Stimulated activated effector memory CD8-positive, alpha-beta T cell treated with anti-CD3 and anti-CD28 coated beads, Interleukin-12 subunit alpha, Interleukin-12 subunit beta, amount 100 ng/mL, for 72 hours (primary cell): Measurements from ENCODE around the gene VTN.
A peak's percentile ranks its signal among the peaks of the same experiment; 100 is the strongest.
"Not testable (repeated sequence)": the region's sequence is repeated elsewhere in the genome, so short reads cannot be mapped to it uniquely, and the experiment has no call there.

Experiments used
- ATAC-seq: fragments of 150-1000 bp; cut with Tn5 transposase; 2 replicates; pipeline ENCODE4 v1.10.0; 2021
- DNase-seq, 2 donors: peaks; one replicate each; pipeline ENCODE4 v3.0.0; 2021 to 2022; ENCODE audit warnings: low spot score in 2 of 2
- H3K27ac Mint-ChIP-seq: one replicate; pipeline ENCODE4 v1.8.0; 2022; ENCODE audit warnings: mild to moderate bottlenecking, mixed read lengths
- H3K36me3 Mint-ChIP-seq: one replicate; pipeline ENCODE4 v1.8.0; 2022; ENCODE audit warnings: mild to moderate bottlenecking, mixed read lengths
- H3K4me1 Mint-ChIP-seq: one replicate; pipeline ENCODE4 v1.8.0; 2022; ENCODE audit warnings: mixed read lengths
- H3K4me3 Mint-ChIP-seq: one replicate; pipeline ENCODE4 v1.8.0; 2022; ENCODE audit warnings: mild to moderate bottlenecking, mixed read lengths
- H3K9me3 Mint-ChIP-seq: one replicate; pipeline ENCODE4 v1.8.0; 2022; ENCODE audit warnings: mixed read lengths

Gene VTN

DNA sequence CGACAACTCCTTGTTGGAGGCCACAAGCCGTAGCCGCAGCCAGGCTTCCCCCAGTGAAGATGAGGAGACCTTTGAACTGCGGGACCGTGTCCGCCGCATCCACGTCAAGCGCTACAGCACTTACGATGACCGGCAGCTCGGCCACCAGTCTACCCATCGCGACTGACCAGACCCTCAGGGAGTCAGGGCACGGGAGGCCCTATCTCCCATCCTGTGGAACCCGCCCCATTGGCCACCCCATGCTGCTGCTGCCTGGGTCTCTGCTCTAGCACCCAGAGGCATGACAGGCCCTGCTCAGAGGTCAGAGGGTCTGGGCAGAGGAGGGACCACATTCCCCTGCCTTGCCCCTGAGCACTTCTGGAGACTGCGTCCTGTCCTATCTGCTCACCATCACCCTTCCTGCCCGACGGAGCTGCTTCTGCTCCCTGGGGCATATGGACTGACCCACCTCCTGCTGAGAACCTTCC is 25.6 kb downstream of the VTN start:
- H3K9me3 Mint-ChIP-seq, result no peaks in the 10 kb centered on the region
- H3K27ac Mint-ChIP-seq, result no peak overlapping the region
- no peak for DNase-seq
- no peak overlapping the region for H3K4me3 Mint-ChIP-seq
- H3K36me3 Mint-ChIP-seq, result peaks cover 96% of the 10 kb centered on the region
- ATAC-seq, result peak; percentile 29
- H3K4me1 Mint-ChIP-seq, result peaks cover 8% of the 10 kb centered on the region

DNA sequence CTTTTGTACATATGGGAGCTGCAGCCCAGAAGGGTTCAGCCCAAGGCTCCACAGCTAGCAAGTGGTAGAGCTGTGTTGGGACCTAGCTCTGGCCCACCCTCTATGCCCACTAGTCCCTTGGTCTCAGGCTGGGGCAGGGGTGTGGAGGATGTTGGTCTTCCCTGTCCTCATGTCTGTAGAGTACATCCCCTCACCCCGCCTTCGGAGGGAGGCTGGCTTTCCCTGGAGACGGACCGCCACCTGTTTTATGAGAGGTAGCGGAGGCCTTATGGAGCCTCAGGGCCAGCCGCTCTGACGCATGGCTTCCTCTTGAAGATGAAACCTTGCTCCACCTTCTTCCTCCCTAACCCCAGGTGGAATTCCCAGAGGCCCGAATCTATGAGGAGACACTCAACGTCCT is 26.1 kb downstream of the VTN start:
- no peak overlapping the region for H3K4me3 Mint-ChIP-seq
- H3K4me1 Mint-ChIP-seq, result peaks cover 11% of the 10 kb centered on the region
- no peak for DNase-seq
- peak; percentile 11 for ATAC-seq
- H3K36me3 Mint-ChIP-seq, result peaks cover 94% of the 10 kb centered on the region
- no peaks in the 10 kb centered on the region for H3K9me3 Mint-ChIP-seq
- H3K27ac Mint-ChIP-seq, result no peak overlapping the region

DNA sequence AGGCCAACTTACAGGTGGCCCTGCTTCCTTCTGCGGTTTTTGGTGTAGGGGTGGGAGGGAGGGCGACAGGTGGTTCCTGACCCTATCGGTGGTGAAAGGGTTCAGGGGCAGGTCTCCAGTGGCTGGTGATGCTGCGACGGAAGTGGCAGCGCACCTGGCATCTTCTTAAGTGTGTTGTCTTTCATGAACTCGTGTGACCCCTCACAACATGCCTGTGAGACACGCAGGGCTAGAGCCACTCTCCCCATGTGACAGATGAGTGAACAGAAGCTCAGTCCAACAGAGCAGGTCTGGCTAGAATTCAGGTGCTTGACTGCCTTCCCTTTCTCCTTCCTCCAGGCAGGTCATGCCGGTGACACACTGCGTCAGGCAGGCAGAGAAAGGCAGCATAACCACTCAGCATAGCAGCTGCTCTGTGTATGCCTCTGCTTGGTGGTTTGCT is 26.6 kb downstream of the VTN start:
- ATAC-seq, result no peak
- Mint-ChIP-seq H3K27ac (no peak overlapping the region), H3K4me1 (peaks cover 14% of the 10 kb centered on the region), H3K36me3 (peaks cover 89% of the 10 kb centered on the region), H3K9me3 (no peaks in the 10 kb centered on the region), H3K4me3 (no peak overlapping the region)
- no peak for DNase-seq

DNA sequence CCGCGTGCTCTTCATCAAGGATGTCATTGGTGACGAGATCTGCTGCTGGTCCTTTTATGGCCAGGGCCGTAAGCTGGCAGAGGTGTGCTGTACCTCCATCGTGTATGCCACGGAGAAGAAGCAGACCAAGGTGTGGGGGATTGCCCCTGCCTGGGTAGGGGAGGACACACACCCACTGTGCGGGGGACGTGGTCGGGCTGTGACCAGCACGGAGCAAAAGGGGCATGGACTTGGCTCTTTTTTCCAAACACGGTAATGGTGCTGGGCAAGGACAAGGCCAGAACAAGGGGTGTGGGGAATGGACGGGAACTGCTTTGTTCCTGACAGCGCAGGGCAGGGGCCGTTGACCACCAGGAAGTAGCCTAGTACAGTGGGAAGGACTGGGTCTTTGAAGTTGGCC is 27.8 kb downstream of the VTN start:
- Mint-ChIP-seq H3K36me3 (peaks cover 77% of the 10 kb centered on the region), H3K4me1 (peaks cover 26% of the 10 kb centered on the region), H3K9me3 (no peaks in the 10 kb centered on the region), H3K4me3 (no peak overlapping the region), H3K27ac (no peak overlapping the region)
- ATAC-seq, result no peak
- DNase-seq, result no peak

DNA sequence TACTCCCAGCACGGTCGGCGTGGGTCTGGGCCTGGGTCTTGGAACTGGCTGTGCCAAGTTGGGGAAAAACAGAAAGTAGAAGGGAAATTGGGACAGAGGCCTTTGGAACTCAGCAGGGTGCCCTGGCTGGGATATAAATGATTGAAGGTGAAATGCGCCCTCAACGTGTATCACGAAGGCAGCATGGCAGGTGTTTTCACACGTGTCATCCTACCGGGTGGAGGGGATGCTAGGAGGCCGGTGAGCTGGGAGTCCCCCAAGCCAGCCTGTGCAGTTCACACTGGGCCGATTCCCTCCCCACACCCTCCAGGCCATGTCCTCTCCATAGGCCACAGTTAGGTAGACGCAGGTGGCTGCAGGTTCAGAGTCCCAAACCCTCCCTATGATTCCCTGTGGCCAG is 28.6 kb downstream of the VTN start:
- H3K4me1 Mint-ChIP-seq, result peaks cover 34% of the 10 kb centered on the region
- no peak overlapping the region for H3K4me3 Mint-ChIP-seq
- H3K9me3 Mint-ChIP-seq, result no peaks in the 10 kb centered on the region
- peak overlapping the region; percentile 43 for H3K27ac Mint-ChIP-seq
- H3K36me3 Mint-ChIP-seq, result peaks cover 75% of the 10 kb centered on the region
- ATAC-seq (no peak), DNase-seq (no peak)

DNA sequence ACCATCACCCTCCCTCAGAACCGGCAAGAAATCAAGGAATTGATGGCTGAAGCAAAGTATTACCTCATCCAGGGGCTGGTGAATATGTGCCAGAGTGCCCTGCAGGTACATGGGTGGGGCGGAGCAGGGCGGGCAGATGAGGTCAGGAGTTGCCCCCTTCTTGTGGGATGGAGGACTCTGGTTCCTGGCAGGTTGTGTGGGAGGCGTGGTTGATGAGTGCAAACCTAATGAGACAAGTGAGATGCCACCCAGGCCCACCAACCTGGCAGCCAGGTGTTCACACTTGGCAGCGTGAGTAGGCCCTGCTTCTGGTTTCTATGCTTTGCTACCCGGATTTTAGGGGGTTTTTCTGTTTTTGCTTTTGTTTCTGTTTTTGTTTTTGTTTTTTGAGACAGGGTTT is 29.7 kb downstream of the VTN start:
- ATAC-seq, result no peak
- H3K27ac Mint-ChIP-seq, result no peak overlapping the region
- no peak overlapping the region for H3K4me3 Mint-ChIP-seq
- H3K36me3 Mint-ChIP-seq, result peaks cover 69% of the 10 kb centered on the region
- peaks cover 35% of the 10 kb centered on the region for H3K4me1 Mint-ChIP-seq
- no peak for DNase-seq
- no peaks in the 10 kb centered on the region for H3K9me3 Mint-ChIP-seq

DNA sequence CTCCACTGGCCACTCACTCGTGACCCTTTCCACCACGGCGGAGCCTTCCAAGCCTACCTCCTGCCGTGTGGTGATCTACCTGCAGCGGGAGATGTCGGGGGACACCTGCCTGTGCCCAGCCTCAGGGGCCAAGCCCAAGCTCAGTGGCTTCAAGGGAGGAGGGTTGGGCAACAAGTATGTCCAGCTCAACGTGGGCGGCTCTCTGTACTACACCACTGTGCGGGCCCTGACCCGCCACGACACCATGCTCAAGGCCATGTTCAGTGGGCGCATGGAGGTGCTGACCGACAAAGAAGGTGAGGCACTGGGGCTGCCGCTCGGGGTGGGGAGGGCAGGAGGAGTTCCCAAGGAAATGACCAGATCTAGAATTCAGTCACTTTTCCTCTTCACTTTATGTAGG is 30.7 kb downstream of the VTN start:
- Mint-ChIP-seq H3K27ac (no peak overlapping the region), H3K4me3 (no peak overlapping the region), H3K36me3 (peaks cover 64% of the 10 kb centered on the region), H3K9me3 (no peaks in the 10 kb centered on the region), H3K4me1 (peaks cover 41% of the 10 kb centered on the region)
- ATAC-seq (no peak), DNase-seq (no peak)

DNA sequence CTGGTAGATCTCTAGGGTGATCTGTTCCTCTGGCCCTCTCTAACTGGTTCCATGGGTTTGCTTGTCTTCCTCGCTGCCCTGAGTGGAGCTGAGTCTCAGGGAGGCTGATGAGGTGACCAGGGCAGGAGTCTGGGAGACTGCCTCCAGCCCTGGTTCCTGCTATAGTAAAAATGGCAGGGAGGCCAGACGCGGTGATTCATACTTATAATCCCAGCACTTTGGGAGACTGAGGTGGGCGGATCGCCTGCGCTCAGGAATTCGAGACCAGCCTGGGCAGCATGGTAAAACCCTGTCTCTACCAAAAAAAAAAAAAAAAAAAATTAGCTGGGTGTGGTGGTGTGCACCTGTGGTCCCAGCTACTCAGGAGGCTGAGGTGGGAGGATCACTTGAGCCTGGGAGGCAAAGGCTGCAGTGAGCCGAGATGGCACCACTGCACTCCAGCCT is 31.3 kb downstream of the VTN start:
- H3K27ac Mint-ChIP-seq, H3K4me3 Mint-ChIP-seq, DNase-seq, ATAC-seq, H3K9me3 Mint-ChIP-seq: not testable (repeated sequence)
- H3K36me3 Mint-ChIP-seq, result peaks cover 58% of the 10 kb centered on the region
- H3K4me1 Mint-ChIP-seq, result peaks cover 47% of the 10 kb centered on the region

DNA sequence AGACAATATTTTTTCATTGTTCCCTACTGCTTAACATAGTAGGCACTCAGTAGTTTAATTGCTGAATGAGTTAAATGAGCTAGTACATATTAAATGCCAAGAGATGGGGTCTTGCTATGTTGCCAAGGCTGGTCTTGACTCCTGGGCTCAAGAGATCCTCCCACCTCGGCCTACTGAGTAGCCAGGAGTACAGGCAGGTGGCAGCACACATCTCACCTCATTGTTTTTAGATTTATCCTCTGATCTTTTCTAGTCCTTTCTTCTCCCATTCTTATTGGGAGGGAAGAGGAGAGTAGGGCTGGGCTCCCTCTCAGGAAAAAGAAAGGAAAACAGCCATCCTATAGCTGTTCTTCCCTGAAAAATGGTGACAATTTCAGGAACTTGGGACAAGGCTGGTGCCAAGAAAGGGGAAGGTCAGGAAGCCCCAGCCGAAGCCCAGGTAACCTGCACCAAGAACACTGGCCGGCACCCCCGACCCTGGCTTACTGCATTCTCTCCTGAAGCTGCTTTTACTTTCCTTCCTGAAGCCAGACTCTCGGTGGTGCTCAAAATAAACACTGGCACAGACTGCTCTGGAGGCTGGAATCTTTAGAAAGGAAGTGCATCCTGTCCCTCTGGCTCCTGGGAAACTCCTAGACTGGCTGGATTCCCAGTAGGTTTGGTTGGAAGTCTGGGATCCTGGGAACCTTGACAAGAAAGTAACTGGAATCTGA is 31.9 kb downstream of the VTN start:
- H3K27ac Mint-ChIP-seq, result no peak overlapping the region
- DNase-seq (no peak), ATAC-seq (no peak)
- H3K4me3 Mint-ChIP-seq, result peak overlapping the region; percentile 95
- H3K9me3 Mint-ChIP-seq, result no peaks in the 10 kb centered on the region
- H3K4me1 Mint-ChIP-seq, result peaks cover 51% of the 10 kb centered on the region
- peaks cover 53% of the 10 kb centered on the region for H3K36me3 Mint-ChIP-seq

DNA sequence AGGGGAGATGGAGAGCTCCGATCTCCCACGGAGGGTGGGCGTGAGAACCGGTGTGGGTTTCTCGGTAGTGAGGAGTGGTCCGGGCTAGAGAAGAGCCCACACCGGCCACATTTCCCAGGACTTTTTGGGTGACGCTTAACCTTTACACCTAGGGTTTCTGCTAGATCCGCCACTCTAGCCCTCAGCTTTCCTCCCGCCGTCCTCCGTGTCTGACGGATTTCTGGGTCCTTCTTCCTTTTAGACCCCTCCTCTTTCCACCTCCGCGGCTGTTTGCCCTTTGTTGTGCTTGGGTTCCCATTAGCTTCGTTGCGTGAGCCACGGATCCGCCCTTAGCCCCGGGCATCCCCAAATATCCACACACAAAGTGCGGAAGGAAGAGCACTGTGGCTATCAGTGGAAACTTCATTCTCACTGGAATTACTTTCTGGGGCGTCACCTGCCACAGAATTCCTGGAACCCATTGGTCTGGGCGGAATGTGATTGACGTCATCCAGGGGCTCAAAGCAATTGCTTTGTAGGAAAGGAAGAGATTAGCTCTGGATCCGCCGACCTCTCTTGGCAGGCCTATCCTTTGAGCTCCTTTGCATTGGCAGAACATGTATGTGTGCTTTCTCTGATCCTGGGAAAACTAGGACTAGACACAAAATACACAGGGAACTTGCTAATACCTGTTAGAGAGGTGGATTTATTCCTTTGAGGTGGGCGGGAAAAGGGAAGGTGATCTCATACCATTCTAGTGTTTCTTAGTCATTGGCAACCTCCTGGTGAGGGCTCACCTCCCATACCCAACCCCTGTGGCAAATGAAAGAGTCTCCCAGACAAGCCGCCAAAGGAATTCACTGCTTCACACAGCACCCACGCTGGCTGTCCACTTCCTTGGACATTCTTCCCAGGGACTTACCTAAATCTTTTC is 33.9 kb downstream of the VTN start:
- DNase-seq (no peak), ATAC-seq (no peak)
- peaks cover 42% of the 10 kb centered on the region for H3K36me3 Mint-ChIP-seq
- no peaks in the 10 kb centered on the region for H3K9me3 Mint-ChIP-seq
- peak overlapping the region; percentile 96 for H3K27ac Mint-ChIP-seq
- peaks cover 56% of the 10 kb centered on the region for H3K4me1 Mint-ChIP-seq
- peak overlapping the region; percentile 95 for H3K4me3 Mint-ChIP-seq

DNA sequence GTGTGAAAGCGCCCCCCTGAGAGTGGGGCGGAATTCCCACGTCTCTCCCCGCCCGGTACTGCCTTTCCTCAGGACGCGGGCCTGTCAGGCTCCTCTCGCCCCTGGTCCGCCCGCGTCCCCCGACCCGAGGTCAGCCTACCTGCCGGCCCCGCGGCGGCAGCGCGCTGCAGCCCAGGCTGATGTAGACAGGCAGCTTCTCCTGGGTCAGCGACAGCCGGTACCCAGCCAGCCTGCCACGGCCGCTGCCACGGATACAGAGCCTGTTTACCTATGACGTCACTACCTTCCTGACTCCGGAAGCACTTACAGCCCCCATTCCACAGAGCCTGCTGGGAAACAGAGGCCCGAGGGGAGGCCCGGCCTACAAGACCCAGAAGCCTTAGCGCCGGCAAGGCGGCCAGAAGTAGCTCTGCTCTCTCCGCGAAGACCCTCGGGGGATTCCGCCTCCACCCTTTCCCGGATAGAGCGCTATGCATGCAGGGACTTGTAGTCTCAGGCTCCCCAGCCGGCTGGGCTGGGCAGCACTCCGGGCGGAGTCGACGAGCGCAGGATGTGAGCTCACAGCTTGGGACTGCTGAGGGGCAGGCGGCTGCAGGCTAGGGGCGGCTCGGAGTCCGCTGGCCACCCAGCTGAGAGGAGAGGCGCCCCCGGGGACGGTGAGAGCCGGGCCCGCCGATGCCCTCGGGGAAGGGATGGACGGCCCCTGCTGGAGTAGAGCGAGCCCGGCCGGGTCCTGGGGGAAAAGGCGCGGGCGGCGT is 34.7 kb downstream of the VTN start, which contains the start of the genes IFT20 and TNFAIP1:
Gene IFT20 (minus strand): TSS at position 272 of the 758 bp plus-strand sequence. CDS start 3,487 bp downstream, outside the sequence.
Gene TNFAIP1 (plus strand): TSS at position 561 of the 758 bp plus-strand sequence. CDS start 3,761 bp downstream, outside the sequence.
- peak within 1 kb of the TSS; percentile 96 for H3K27ac Mint-ChIP-seq

DNA sequence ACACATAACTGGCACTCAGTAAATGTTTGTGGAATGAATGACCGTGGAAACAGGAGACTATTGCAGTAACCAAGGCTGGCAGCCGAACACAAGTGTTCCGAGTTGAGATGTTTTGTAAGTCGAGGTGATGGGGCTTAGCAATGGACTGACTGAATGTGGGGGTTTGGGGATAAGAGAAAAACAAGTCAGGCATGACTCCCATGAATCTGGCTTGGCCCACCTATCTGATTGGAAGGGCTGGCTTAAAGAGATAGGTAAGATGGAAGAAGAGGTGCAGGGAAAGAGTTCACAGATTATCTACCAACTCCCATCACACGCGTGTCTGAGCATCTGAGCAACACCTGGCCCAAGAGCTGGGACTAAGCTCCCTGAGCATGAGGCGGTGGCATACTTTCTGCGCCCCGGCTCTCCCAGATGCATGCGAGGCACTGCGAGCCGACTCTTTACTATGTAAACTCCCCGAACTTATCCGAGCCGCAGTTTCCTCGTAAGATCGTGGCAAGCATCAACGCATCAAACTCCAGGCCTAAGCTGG is 35.4 kb downstream of the VTN start:
- ATAC-seq (no peak), DNase-seq (no peak)
- H3K27ac Mint-ChIP-seq, result peak overlapping the region; percentile 96
- H3K4me3 Mint-ChIP-seq, result peak overlapping the region; percentile 95
- peaks cover 39% of the 10 kb centered on the region for H3K36me3 Mint-ChIP-seq
- peaks cover 49% of the 10 kb centered on the region for H3K4me1 Mint-ChIP-seq
- no peaks in the 10 kb centered on the region for H3K9me3 Mint-ChIP-seq

More for the DNA sequence above, 34.7 kb downstream of the VTN start, which contains the start of the genes IFT20 and TNFAIP1:
- ATAC-seq, result peak; percentile 98
- H3K9me3 Mint-ChIP-seq, result no peaks in the 10 kb centered on the region
- peak within 1 kb of the TSS; percentile 95 for H3K4me3 Mint-ChIP-seq
- DNase-seq, result peak; percentile 88 to 98
- H3K4me1 Mint-ChIP-seq, result peaks cover 53% of the 10 kb centered on the region
- peaks cover 39% of the 10 kb centered on the region for H3K36me3 Mint-ChIP-seq

DNA sequence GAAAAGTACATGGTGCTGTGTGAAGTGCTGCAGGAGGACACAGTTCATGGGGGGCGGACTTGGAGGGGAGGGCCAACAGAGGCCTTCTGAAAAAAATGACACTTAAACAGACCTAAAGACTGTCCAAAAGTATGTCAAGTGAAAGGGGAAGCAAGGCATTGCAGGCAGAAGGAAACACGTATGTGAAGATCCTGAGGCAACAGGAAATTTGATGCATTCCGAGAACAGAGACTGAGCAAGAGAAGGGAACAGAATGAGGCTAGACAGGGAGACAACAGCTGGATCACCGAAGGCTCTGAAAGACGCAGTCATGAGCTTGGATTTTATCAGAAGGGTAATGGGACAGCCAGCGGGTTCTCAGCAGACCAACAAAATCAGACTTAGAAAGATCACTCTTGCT is 35.9 kb downstream of the VTN start:
- Mint-ChIP-seq H3K36me3 (peaks cover 40% of the 10 kb centered on the region), H3K9me3 (no peaks in the 10 kb centered on the region), H3K4me1 (peaks cover 45% of the 10 kb centered on the region), H3K27ac (peak overlapping the region; percentile 96), H3K4me3 (peak overlapping the region; percentile 95)
- no peak for ATAC-seq
- no peak for DNase-seq

DNA sequence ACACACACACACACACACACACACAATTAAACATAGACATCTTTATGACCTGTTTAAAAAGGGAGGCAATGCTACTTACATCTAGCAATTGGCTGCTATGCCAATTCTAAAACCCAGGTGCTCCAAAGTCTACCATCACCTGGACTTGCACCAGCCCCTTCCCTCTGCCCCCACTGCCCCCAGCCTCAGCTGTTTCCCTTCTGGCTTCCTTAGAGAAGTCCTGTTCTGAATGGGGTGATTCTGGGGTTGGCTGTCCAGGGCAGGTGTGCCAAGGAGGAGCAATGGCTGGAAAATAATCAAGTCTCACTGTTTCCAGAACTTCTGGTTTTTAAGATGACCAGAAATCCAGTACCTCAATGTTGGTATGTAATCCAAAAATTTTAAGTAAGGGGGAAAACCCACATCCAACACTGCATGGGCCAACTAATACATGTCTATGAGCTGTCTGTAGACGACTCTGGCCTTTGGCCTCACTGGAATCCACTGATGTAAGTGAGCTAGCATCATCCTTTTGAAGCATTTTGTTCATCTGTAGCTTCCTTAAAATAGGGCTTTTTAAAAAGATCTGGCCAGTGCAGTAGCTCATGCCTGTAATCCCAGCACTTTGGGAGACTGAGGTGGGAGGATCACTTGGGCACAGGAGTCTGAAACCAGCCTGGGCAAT is 36.9 kb downstream of the VTN start:
- ATAC-seq, result no peak
- peaks cover 39% of the 10 kb centered on the region for H3K4me1 Mint-ChIP-seq

More for the DNA sequence above, 36.9 kb downstream of the VTN start:
- peak overlapping the region; percentile 95 for H3K4me3 Mint-ChIP-seq
- H3K36me3 Mint-ChIP-seq, result peaks cover 50% of the 10 kb centered on the region
- no peaks in the 10 kb centered on the region for H3K9me3 Mint-ChIP-seq
- no peak for DNase-seq
- peak overlapping the region; percentile 96 for H3K27ac Mint-ChIP-seq
